Measurements from ENCODE around the gene AASDH.

Gene AASDH

GRCh38 chr4:56297776-56298175, 89.5 kb downstream of the AASDH start:
- in situ Hi-C loops (cut with MboI; ENCODE audit: low pct_unique_long_range_greater_than_20kb, low sequenced_read_pairs), result no loop called here
- DNase-seq, result no peak

GRCh38 chr4:56296526-56296925, 90.8 kb downstream of the AASDH start:
- in situ Hi-C loops (cut with MboI; ENCODE audit: low pct_unique_long_range_greater_than_20kb, low sequenced_read_pairs), result no loop called here
- peak; percentile 9 for DNase-seq

DNA sequence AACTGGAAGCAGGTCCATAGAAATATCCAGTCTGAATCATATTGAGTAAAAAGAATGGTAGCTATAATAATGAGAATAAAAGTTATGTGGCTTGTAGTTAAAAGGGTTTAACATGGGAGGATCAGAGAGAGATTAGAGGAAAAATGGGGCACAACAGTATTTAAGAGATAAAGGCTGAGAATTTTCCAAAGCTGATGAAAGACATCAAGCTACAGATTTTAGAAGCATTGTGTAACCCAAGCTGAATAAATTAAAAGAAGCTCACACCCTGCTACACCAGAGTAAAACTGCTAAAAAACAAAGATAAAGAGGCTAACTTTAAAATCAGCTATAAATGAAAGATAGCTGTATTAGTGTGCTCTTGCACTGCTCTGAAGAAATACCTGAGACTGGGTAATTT, 94.2 kb downstream of the AASDH start:
- in situ Hi-C loops (cut with MboI; ENCODE audit: low pct_unique_long_range_greater_than_20kb, low sequenced_read_pairs), result no loop called here
- DNase-seq, result no peak

GRCh38 chr4:56289934-56290333, 97.4 kb downstream of the AASDH start:
- in situ Hi-C loops (cut with MboI; ENCODE audit: low pct_unique_long_range_greater_than_20kb, low sequenced_read_pairs), result no loop called here
- no peak for DNase-seq

DNA sequence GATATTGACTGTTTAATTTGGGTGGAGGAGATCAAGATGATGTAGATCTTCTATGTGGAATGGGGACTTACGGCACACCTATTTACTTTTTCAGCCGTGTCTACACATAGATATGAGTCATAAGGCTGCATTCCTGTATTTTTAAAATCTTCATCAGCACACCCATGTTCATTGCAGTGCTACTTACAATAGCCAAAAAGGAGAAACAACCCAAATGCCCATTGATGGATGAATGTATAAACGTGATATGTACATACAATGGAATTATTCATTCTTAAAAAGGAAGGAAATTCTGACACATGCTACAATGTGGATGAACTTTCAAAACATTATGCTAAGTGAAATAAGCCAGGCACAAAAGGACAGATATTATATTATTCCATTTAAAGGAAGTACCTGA, 98.6 kb downstream of the AASDH start:
- DNase-seq, result no peak
- in situ Hi-C loops (cut with MboI; ENCODE audit: low pct_unique_long_range_greater_than_20kb, low sequenced_read_pairs), result no loop called here

All from KBM-7 (cell line).